A673 (cell line): Measurements from ENCODE around the gene STX1B.

Experiments
- CTCF ChIP-seq: fragments of 300-800, 200-600 bp; sonication (generic); conservative IDR thresholded peaks from 2 replicates; pipeline ENCODE4 v1.5.1; 2017; ENCODE audit warnings: low read depth, mild to moderate bottlenecking, antibody characterized with exemption, low read length, moderate library complexity, mixed read lengths
- EZH2 ChIP-seq: fragments of 200-600 bp; sonication (generic); IDR thresholded peaks from 2 replicates; pipeline ENCODE4 v1.6.1; 2017; ENCODE audit warnings: borderline replicate concordance, low read depth, mild to moderate bottlenecking, mixed read lengths, antibody characterized with exemption, low read length; ENCODE audit not compliant: poor library complexity, severe bottlenecking

- no peak for TF ChIP-seq CTCF
- TF ChIP-seq EZH2: no peak
Observed at GRCh38 chr16:31009120-31009519, 1.3 kb downstream of the STX1B start.
